ENCODE data around the gene GLYATL3. TPM values are rescaled to one million over a fixed set of nuclear protein-coding genes. Genes with fewer than 3 reads are reported as not detected.

The GLYATL3 gene
- total RNA-seq, 1 donor from 2014 or later, result not detected

DNA sequence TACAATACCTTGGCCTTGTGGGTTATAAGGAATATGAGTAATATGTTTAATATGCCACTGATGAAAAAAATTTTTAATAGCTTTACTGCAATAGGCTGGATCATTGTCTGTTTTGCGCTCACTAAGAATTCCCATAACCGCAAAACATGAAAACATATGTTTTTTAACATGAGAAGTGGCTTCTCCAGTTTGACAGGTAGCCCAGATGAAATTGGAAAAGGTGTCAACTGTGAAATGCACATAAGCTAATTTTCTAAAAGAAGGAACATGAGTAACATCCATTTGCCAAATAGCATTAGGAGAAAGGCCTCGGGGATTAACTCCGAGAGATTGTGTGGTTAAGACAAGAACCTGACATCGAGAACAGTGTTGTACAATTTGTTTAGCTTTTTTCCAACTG lies 4.9 kb downstream of the GLYATL3 start:
- Mint-ChIP-seq H3K27me3 (peaks cover 3% of the 10 kb centered on the region), H3K9me3 (no peaks in the 10 kb centered on the region), H3K27ac (no peak overlapping the region), H3K4me1 (no peaks in the 10 kb centered on the region), H3K36me3 (ENCODE audit: low read depth) (no peaks in the 10 kb centered on the region), H3K4me3 (no peak overlapping the region)
- ATAC-seq (ENCODE audit: low read depth) (no peak), DNase-seq (no peak)
- ChIA-PET POLR2A (no interaction called here), CTCF (no interaction called here)
- TF ChIP-seq, protein P1, sequence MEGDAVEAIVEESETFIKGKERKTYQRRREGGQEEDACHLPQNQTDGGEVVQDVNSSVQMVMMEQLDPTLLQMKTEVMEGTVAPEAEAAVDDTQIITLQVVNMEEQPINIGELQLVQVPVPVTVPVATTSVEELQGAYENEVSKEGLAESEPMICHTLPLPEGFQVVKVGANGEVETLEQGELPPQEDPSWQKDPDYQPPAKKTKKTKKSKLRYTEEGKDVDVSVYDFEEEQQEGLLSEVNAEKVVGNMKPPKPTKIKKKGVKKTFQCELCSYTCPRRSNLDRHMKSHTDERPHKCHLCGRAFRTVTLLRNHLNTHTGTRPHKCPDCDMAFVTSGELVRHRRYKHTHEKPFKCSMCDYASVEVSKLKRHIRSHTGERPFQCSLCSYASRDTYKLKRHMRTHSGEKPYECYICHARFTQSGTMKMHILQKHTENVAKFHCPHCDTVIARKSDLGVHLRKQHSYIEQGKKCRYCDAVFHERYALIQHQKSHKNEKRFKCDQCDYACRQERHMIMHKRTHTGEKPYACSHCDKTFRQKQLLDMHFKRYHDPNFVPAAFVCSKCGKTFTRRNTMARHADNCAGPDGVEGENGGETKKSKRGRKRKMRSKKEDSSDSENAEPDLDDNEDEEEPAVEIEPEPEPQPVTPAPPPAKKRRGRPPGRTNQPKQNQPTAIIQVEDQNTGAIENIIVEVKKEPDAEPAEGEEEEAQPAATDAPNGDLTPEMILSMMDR (IDR thresholded peaks at IDR 0.05), result no peak
- intact Hi-C loops (cut with micrococcal nuclease), result no loop called here

DNA sequence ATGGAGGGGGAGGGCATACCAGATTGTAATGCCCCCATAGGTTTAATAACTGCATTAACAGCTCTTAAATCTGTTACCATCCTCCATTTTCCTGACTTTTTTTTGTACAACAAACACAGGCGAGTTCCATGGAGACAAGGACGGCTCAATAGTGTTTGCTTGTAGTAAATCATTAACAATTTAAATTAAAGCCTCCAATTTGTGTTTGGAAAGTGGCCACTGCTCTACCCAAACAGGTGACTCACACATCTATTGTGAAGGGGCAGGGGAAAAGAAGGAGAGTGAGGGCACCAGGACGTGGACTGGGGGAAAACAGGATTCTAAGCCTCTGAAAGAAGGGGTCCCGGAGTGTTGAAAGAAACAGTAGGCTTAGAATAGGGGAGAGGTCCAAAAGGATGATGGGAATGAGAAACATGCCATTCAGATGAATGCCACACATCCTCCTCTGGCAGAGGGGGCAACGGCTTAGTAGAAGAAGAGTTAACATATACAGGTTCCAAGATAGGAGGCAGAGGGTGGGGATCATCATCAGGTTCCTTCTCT lies 6.9 kb downstream of the GLYATL3 start:
- no peak for ATAC-seq (ENCODE audit: low read depth)
- intact Hi-C loops (cut with micrococcal nuclease), result no loop called here
- no peak overlapping the region for H3K27ac Mint-ChIP-seq

DNA sequence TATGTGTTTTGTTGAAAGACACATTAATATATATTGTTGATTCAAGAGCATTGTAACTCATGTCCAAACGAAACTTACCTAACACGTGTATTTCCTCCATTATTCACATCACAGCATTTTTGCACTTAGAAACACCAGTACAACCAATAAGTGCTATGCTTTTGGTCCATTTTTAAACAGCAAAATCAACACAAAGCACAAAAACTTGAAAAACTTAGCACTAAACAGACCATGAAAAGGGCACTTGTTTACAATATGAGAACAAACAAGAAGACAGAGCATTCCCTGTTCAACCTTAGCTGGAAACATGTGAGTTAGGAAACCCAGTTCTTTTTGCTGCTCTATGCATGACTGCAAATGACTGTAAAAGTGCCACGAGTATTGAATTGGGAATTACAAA lies 9.6 kb downstream of the GLYATL3 start:
- TF ChIP-seq, protein P1 (IDR thresholded peaks at IDR 0.05), result no peak
- CTCF ChIA-PET, result interaction anchor here (1.4 kb wide), 1 partner anchor 23 kb away, joined by 4 read pairs; no protein-coding TSS in a partner anchor
- H3K9me3 Mint-ChIP-seq, result no peaks in the 10 kb centered on the region
- peaks cover 8% of the 10 kb centered on the region for H3K27me3 Mint-ChIP-seq
- no peaks in the 10 kb centered on the region for H3K36me3 Mint-ChIP-seq (ENCODE audit: low read depth)
- POLR2A ChIA-PET, result no interaction called here
- no peak for ATAC-seq (ENCODE audit: low read depth)
- H3K27ac Mint-ChIP-seq, result no peak overlapping the region
- H3K4me3 Mint-ChIP-seq, result no peak overlapping the region
- no peak for DNase-seq
- intact Hi-C loops (cut with micrococcal nuclease), result no loop called here
- no peaks in the 10 kb centered on the region for H3K4me1 Mint-ChIP-seq

More for the DNA sequence above, 6.9 kb downstream of the GLYATL3 start:
- TF ChIP-seq, protein P1 (IDR thresholded peaks at IDR 0.05), result no peak
- Mint-ChIP-seq H3K4me3 (no peak overlapping the region), H3K4me1 (no peaks in the 10 kb centered on the region), H3K36me3 (ENCODE audit: low read depth) (no peaks in the 10 kb centered on the region), H3K27me3 (peaks cover 7% of the 10 kb centered on the region), H3K9me3 (no peaks in the 10 kb centered on the region)
- DNase-seq, result no peak
- POLR2A ChIA-PET, result no interaction called here
- CTCF ChIA-PET, result no interaction called here

DNA sequence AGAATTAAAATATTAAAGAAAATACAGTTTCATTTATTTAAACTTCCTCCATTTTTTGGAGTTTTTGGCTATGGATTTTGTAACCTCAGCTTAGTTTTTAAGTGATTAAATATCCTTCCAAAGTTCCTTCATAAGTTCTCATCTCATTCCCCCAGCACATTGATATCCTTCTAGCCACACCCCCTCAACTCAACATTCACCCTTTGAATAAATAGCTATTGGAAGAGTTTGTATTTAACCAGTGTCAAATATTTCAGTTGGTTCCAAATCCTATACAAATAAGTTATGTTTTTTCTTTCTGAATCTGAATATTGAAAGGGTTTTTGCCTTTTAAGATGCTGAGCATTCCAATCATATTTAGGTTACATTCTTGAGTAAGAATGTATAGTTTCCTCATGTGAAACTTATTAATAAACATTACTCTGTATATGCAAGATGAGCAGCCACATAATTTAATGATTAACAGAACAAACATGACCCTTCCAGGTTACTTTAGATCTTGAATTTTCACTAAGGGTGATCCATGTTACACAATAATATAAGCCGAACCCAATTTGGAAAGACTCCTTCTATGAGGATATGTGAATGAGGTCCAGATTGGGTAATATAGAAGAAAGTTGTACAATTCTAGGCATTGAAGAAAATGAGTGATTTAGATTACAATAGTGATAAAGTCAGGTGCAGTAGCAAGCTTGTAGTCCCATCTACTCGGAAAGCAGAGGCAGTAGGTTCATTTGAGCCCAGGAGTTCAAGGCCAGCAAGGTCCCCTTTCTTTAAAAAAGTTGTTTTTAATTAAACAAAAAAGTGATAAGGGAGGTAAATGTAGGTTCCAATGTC lies 13.6 kb downstream of the GLYATL3 start:
- intact Hi-C loops (cut with micrococcal nuclease), result no loop called here
- no peaks in the 10 kb centered on the region for H3K4me1 Mint-ChIP-seq
- H3K36me3 Mint-ChIP-seq (ENCODE audit: low read depth), result no peaks in the 10 kb centered on the region
- no peak overlapping the region for H3K27ac Mint-ChIP-seq
- TF ChIP-seq, protein P1 (IDR thresholded peaks at IDR 0.05), result no peak
- DNase-seq (no peak), ATAC-seq (ENCODE audit: low read depth) (no peak)
- POLR2A ChIA-PET, result no interaction called here
- H3K27me3 Mint-ChIP-seq, result peaks cover 8% of the 10 kb centered on the region
- H3K9me3 Mint-ChIP-seq, result no peaks in the 10 kb centered on the region
- CTCF ChIA-PET, result no interaction called here
- no peak overlapping the region for H3K4me3 Mint-ChIP-seq

DNA sequence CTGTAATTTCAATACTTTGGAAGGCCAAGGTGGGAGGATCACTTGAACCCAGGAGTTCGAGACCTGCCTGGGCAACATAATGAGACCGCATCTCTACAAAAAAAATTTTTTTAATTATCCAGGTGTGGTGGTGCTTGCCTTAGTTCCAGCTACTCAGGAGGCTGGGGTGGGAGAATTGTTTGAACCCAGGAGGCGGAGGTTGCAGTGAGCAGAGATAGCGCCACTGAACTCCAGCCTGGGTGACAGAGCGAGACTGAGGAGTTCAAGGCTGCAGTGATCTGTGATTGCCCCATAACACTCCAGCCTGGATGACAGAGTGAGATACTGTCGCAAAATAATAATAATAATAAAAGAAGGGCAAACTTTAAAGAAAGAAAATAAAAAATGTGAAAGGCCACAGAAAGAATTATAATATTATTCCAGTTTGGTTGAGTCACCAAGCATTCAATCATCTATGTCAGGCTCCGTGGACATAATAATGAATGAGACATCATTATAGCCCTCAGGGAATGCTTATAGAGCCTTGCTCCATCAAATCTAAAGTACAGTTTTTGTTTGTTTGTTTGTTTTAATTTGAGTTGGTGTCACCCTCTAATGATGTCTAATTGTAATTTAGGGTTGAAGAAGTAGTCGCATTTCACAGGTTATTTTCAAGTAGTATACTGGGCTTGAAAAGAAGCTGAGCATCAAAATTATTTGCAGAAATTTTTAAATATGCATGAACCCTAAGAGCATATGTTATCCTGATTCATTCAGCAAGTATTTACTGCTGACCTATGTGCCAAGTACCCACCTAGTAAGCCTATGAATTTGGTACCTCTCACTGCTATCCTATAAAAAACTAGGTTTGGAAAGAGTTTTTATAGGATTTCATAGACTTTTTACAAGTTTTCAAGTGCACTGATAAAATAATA lies 15.1 kb downstream of the GLYATL3 start:
- no peaks in the 10 kb centered on the region for H3K9me3 Mint-ChIP-seq
- H3K4me3 Mint-ChIP-seq, result no peak overlapping the region

More for the DNA sequence above, 15.1 kb downstream of the GLYATL3 start:
- ChIA-PET CTCF (no interaction called here), POLR2A (no interaction called here)
- Mint-ChIP-seq H3K27ac (no peak overlapping the region), H3K27me3 (peaks cover 8% of the 10 kb centered on the region), H3K36me3 (ENCODE audit: low read depth) (no peaks in the 10 kb centered on the region), H3K4me1 (no peaks in the 10 kb centered on the region)
- ATAC-seq (ENCODE audit: low read depth) (no peak), DNase-seq (no peak)
- TF ChIP-seq, protein P1 (IDR thresholded peaks at IDR 0.05), result no peak
- intact Hi-C loops (cut with micrococcal nuclease), result no loop called here

Data from activated B cell treated with CpG ODN at 0.5 μM for 24 hours (primary cell).